MM.1S (cell line): Measurements from ENCODE around the gene AKAP1.

Experiments
- DNase-seq: peaks from one replicate; pipeline ENCODE4 v3.0.0-alpha.2; 2015
- H2AFZ ChIP-seq: fragments of 300-600 bp; sonication (generic); 2 replicates; pipeline ENCODE4 v1.6.0; 2016; ENCODE audit warnings: antibody characterized with exemption, low read length
- H3F3A ChIP-seq: fragments of 300-600 bp; sonication (generic); 2 replicates; pipeline ENCODE4 v1.6.1; 2016; ENCODE audit warnings: mild to moderate bottlenecking, antibody characterized with exemption, low read length, moderate library complexity, mixed read lengths; ENCODE audit not compliant: insufficient read depth
- H3K27ac ChIP-seq: fragments of 300-600 bp; sonication (generic); 2 replicates; pipeline ENCODE4 v1.5.1; 2016; ENCODE audit warnings: mild to moderate bottlenecking, low read length
- H3K27me3 ChIP-seq: fragments of 300-600 bp; sonication (generic); replicated peaks from 2 replicates; pipeline ENCODE4 v1.6.0; 2016; ENCODE audit warnings: low read length; ENCODE audit not compliant: insufficient read depth
- H3K36me3 ChIP-seq: fragments of 300-600 bp; sonication (generic); replicated peaks from 2 replicates; pipeline ENCODE4 v1.6.1; 2016; ENCODE audit warnings: mild to moderate bottlenecking, low read length, mixed read lengths; ENCODE audit not compliant: insufficient read depth
- H3K4me1 ChIP-seq: fragments of 300-600 bp; sonication (generic); 2 replicates; pipeline ENCODE4 v1.6.1; 2016; ENCODE audit warnings: low read length, mixed read lengths
- H3K4me2 ChIP-seq: fragments of 300-600 bp; sonication (generic); 2 replicates; pipeline ENCODE4 v1.6.0; 2016; ENCODE audit warnings: low read depth, low read length
- H3K4me3 ChIP-seq: fragments of 300-600 bp; sonication (generic); 2 replicates; pipeline ENCODE4 v1.5.1; 2016; ENCODE audit warnings: low read length, mixed read lengths
- H3K79me2 ChIP-seq: fragments of 300-600 bp; sonication (generic); 2 replicates; pipeline ENCODE4 v1.6.1; 2016; ENCODE audit warnings: mixed run types, low read length, mixed read lengths
- H3K9ac ChIP-seq: fragments of 300-600 bp; sonication (generic); 2 replicates; pipeline ENCODE4 v1.6.1; 2016; ENCODE audit warnings: low read length, mixed read lengths
- H3K9me2 ChIP-seq: fragments of 300-600 bp; sonication (generic); replicated peaks from 2 replicates; pipeline ENCODE4 v1.6.1; 2016; ENCODE audit warnings: mild to moderate bottlenecking, low read length, mixed read lengths; ENCODE audit not compliant: insufficient read depth
- H3K9me3 ChIP-seq: fragments of 300-600 bp; sonication (generic); replicated peaks from 2 replicates; pipeline ENCODE4 v1.6.1; 2016; ENCODE audit warnings: mild to moderate bottlenecking, low read length, mixed read lengths; ENCODE audit not compliant: insufficient read depth
- H4K20me1 ChIP-seq: fragments of 300-600 bp; sonication (generic); 2 replicates; pipeline ENCODE4 v1.6.1; 2016; ENCODE audit warnings: mild to moderate bottlenecking, low read length, moderate library complexity, mixed read lengths; ENCODE audit not compliant: insufficient read depth
- EZH2 ChIP-seq: fragments of 300-600 bp; sonication (generic); optimal IDR thresholded peaks from 2 replicates; pipeline ENCODE3; 2017; ENCODE audit warnings: low read depth, mild to moderate bottlenecking, antibody characterized with exemption, low read length, mixed read lengths
- EZH2phosphoT487 ChIP-seq: fragments of 300-600 bp; sonication (generic); IDR thresholded peaks from 2 replicates; pipeline ENCODE4 v1.6.1; 2018; ENCODE audit warnings: antibody characterized with exemption, low read length
- TF ChIP-seq, protein P1 (sequence below): fragments of 300-600 bp; sonication (generic); IDR thresholded peaks from 2 replicates; pipeline ENCODE4 v1.5.1; 2016; ENCODE audit warnings: antibody characterized with exemption, low read length, mixed read lengths

The AKAP1 gene

DNA sequence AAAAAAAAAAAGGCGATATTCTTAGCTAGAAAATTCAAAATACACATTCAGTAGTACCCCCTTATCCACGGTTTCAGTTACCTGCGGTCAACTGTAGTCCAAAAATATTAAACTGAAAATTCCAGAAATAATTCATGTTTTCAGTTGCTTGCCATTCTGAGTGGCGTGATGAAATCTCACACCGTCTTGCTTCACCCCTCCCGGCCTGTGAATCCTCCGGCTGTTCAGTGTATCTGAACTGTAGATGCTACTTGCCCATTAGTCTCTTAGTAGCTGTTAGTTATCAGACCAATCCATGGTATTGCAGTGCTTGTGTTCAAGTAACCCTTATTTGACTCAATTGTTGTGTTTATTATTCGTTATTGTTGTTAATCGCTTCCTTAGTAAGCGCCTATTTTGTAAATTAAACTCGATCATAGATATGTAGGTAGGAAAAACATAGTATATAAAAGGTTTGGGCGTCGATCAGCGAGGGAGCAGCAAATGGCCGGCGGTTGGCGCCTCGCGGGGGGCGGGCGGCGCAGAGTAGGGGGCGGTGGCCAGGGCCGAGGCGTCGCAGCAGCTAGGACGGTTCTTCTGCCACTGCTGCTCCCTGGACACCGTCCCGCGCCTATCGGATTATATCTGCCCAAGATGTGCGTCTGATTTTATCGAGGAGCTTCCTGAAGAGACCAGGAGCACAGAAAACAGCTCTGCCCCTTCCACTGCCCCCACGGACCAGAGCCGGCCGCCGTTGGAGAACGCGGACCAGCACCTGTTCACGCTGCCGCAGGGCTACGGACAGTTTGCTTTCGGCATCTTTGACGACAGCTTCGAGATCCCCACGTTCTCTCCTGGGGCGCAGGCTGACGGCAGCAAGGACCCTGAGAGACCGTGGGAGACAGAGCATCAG, 39.8 kb upstream of the AKAP1 start:
- no peaks in the 10 kb centered on the region for H3F3A ChIP-seq
- no peaks in the 10 kb centered on the region for H3K9me2 ChIP-seq
- H3K4me1 ChIP-seq, result no peaks in the 10 kb centered on the region
- no peaks in the 10 kb centered on the region for H3K27me3 ChIP-seq
- H3K79me2 ChIP-seq, result no peaks in the 10 kb centered on the region
- no peak overlapping the region for H3K27ac ChIP-seq
- no peaks in the 10 kb centered on the region for H3K9me3 ChIP-seq
- TF ChIP-seq EZH2 (no peak), EZH2phosphoT487 (no peak)
- TF ChIP-seq, protein P1, sequence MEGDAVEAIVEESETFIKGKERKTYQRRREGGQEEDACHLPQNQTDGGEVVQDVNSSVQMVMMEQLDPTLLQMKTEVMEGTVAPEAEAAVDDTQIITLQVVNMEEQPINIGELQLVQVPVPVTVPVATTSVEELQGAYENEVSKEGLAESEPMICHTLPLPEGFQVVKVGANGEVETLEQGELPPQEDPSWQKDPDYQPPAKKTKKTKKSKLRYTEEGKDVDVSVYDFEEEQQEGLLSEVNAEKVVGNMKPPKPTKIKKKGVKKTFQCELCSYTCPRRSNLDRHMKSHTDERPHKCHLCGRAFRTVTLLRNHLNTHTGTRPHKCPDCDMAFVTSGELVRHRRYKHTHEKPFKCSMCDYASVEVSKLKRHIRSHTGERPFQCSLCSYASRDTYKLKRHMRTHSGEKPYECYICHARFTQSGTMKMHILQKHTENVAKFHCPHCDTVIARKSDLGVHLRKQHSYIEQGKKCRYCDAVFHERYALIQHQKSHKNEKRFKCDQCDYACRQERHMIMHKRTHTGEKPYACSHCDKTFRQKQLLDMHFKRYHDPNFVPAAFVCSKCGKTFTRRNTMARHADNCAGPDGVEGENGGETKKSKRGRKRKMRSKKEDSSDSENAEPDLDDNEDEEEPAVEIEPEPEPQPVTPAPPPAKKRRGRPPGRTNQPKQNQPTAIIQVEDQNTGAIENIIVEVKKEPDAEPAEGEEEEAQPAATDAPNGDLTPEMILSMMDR, result no peak
- H4K20me1 ChIP-seq, result no peaks in the 10 kb centered on the region
- no peak for DNase-seq
- no peak overlapping the region for H3K4me2 ChIP-seq
- H2AFZ ChIP-seq, result peak overlapping the region; percentile 80; the same call in 1 of the 2 replicates
- H3K4me3 ChIP-seq, result no peak overlapping the region
- H3K9ac ChIP-seq, result no peak overlapping the region
- no peaks in the 10 kb centered on the region for H3K36me3 ChIP-seq

DNA sequence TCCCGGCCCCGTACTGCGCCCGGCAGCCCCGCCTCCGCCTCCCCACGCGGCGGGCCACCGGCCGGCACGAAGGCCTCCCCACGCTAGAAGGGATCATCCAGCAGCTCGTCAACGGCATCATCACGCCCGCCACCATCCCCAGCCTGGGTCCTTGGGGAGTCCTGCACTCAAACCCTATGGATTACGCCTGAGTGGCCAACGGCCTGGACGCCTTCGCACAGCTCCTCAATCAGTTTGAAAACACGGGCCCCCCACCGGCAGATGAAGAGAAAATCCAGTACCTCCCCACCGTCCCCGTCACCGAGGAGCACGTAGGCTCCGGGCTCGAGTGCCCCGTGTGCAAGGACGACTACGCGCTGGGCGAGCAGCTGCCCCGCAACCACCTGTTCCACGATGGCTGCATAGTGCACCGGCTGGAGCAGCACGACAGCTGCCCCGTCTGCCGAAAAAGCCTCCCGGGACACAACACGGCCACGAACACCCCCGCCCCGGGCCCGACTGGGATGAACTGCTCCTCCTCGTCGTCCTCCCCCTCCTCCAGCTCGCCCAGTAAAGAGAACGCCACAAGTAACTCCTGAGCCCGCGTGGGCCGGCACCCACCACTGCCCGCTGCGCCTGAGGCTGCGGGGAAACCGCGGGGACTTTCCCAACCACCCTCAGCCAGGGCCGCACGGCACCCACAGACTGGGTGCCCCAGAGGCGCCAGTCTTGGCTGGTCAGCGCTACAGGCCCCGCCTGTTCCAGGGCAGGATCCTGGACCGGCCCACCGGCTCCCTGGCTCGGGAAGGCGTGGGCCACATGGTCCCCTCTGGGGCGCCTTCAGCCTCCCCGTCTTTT, 39.0 kb upstream of the AKAP1 start:
- Histone ChIP-seq H3K4me3 (peak overlapping the region; percentile 51), H3K9ac (no peak overlapping the region)
- DNase-seq, result no peak

DNA sequence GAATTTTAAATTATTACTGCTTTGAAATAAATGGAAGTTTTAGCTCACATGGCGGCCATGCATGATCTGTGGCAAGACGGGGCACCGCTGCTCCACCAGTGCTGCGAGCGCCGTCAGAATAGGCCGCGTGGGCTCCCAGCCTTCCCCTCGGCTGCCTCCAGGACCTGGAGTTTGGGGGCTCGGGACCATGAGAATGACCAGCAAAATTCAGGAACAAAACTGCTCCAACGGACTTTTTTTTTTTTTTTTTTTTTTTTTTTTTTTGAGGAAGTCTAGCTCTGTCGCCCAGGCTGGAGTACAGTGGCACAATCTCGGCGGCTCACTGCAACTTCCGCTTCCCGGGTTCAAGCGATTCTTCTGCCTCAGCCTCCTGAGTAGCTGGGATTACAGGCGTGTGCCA, 38.3 kb upstream of the AKAP1 start:
- H3K4me2 ChIP-seq, result peak overlapping the region; percentile 75
- H3K27me3 ChIP-seq, result no peaks in the 10 kb centered on the region
- no peaks in the 10 kb centered on the region for H3K9me2 ChIP-seq
- no peaks in the 10 kb centered on the region for H3K4me1 ChIP-seq
- no peaks in the 10 kb centered on the region for H3K9me3 ChIP-seq
- H3K36me3 ChIP-seq, result no peaks in the 10 kb centered on the region
- no peak overlapping the region for H3K9ac ChIP-seq
- peak overlapping the region; percentile 51; the same call in 1 of the 2 replicates for H3K4me3 ChIP-seq
- no peak for DNase-seq
- H2AFZ ChIP-seq, result peak overlapping the region; percentile 80
- no peak for TF ChIP-seq EZH2
- TF ChIP-seq, protein P1, result no peak
- TF ChIP-seq EZH2phosphoT487, result no peak
- no peaks in the 10 kb centered on the region for H4K20me1 ChIP-seq
- no peak overlapping the region for H3K27ac ChIP-seq
- H3F3A ChIP-seq, result no peaks in the 10 kb centered on the region
- H3K79me2 ChIP-seq, result no peaks in the 10 kb centered on the region

More for the DNA sequence above, 39.0 kb upstream of the AKAP1 start:
- H3K27ac ChIP-seq, result no peak overlapping the region
- no peaks in the 10 kb centered on the region for H3K79me2 ChIP-seq
- no peaks in the 10 kb centered on the region for H3K36me3 ChIP-seq
- H3K4me2 ChIP-seq, result peak overlapping the region; percentile 75
- H2AFZ ChIP-seq, result peak overlapping the region; percentile 80
- no peaks in the 10 kb centered on the region for H3K9me2 ChIP-seq
- H3K4me1 ChIP-seq, result no peaks in the 10 kb centered on the region
- H3K27me3 ChIP-seq, result no peaks in the 10 kb centered on the region
- no peaks in the 10 kb centered on the region for H3K9me3 ChIP-seq
- no peaks in the 10 kb centered on the region for H4K20me1 ChIP-seq
- no peaks in the 10 kb centered on the region for H3F3A ChIP-seq
- TF ChIP-seq EZH2, result no peak
- TF ChIP-seq, protein P1, result no peak
- TF ChIP-seq EZH2phosphoT487, result no peak
